Activated CD8-positive, alpha-beta memory T cell treated with anti-CD3 and anti-CD28 coated beads for 1 hour (primary cell): ENCODE data around the gene AMBN.
"Not testable (repeated sequence)": the region's sequence is repeated elsewhere in the genome, so short reads cannot be mapped to it uniquely, and the experiment has no call there.

Experiments used
- DNase-seq, 2 donors: peaks; one replicate each; pipeline ENCODE4 v3.0.0-alpha.2; 2020; ENCODE audit warnings: low read depth in 1 of 2; ENCODE audit errors: extremely low read depth in 1 of 2

AMBN gene

GRCh38 chr4:70607334-70607853 lies 15.3 kb downstream of the AMBN start:
- no peak for DNase-seq

GRCh38 chr4:70608324-70608723 lies 16.3 kb downstream of the AMBN start:
- DNase-seq: no peak

GRCh38 chr4:70613306-70614183 lies 21.5 kb downstream of the AMBN start:
- no peak for DNase-seq

- no peak for DNase-seq
Measured at GRCh38 chr4:70614184-70614555, 22.1 kb downstream of the AMBN start.

GRCh38 chr4:70619288-70619687 lies 27.2 kb downstream of the AMBN start:
- no peak for DNase-seq

GRCh38 chr4:70619778-70620177 lies 27.7 kb downstream of the AMBN start:
- no peak for DNase-seq

- no peak for DNase-seq
Measured at GRCh38 chr4:70623323-70623722, 31.3 kb downstream of the AMBN start.

- no peak for DNase-seq
Measured at GRCh38 chr4:70624226-70624793, 32.3 kb downstream of the AMBN start.

- no peak for DNase-seq
Measured at GRCh38 chr4:70627620-70628019, 35.6 kb downstream of the AMBN start.

- no peak for DNase-seq
Measured at GRCh38 chr4:70628444-70628843, 36.4 kb downstream of the AMBN start, which contains the start of gene ENAM. Gene ENAM (plus strand): TSS chr4:70628744. CDS start chr4:70629501, 757 bp downstream.

- DNase-seq: no peak
Measured at GRCh38 chr4:70629469-70630090, 37.5 kb downstream of the AMBN start.

GRCh38 chr4:70630162-70630561 lies 38.1 kb downstream of the AMBN start:
- no peak for DNase-seq

- DNase-seq: no peak
Measured at GRCh38 chr4:70632028-70632427, 40.0 kb downstream of the AMBN start.

- no peak for DNase-seq
Measured at GRCh38 chr4:70634482-70634881, 42.4 kb downstream of the AMBN start.

GRCh38 chr4:70637239-70637913 lies 45.3 kb downstream of the AMBN start:
- no peak for DNase-seq

GRCh38 chr4:70640192-70640591 lies 48.1 kb downstream of the AMBN start:
- no peak for DNase-seq

GRCh38 chr4:70650741-70651140 lies 58.7 kb downstream of the AMBN start:
- not testable (repeated sequence) for DNase-seq

GRCh38 chr4:70651864-70652506 lies 59.9 kb downstream of the AMBN start:
- DNase-seq: no peak

- DNase-seq: no peak
Measured at GRCh38 chr4:70654605-70655011, 62.6 kb downstream of the AMBN start.
